GM19324 (cell line): ENCODE results near the gene P4HA1.
"Not testable (repeated sequence)": the region's sequence is repeated elsewhere in the genome, so short reads cannot be mapped to it uniquely, and the experiment has no call there.

Source experiments
- ATAC-seq: cut with Tn5 transposase; IDR thresholded peaks from one replicate; pipeline ENCODE4 v1.9.1; 2021; ENCODE audit warnings: mild to moderate bottlenecking, moderate library complexity; ENCODE audit not compliant: unreplicated experiment, low FRiP score

The P4HA1 gene

GRCh38 chr10:72984618-72985017 is 112.0 kb downstream of the P4HA1 start:
- not testable (repeated sequence) for ATAC-seq

GRCh38 chr10:72981882-72982529 is 114.7 kb downstream of the P4HA1 start:
- ATAC-seq, result no peak

GRCh38 chr10:72981028-72981881 is 115.4 kb downstream of the P4HA1 start:
- no peak for ATAC-seq

GRCh38 chr10:72980348-72980747 is 116.3 kb downstream of the P4HA1 start:
- ATAC-seq, result no peak

- no peak for ATAC-seq
These were observed 117.0 kb downstream of the P4HA1 start for GRCh38 chr10:72979709-72980108.

- no peak for ATAC-seq
These were observed 119.8 kb downstream of the P4HA1 start for GRCh38 chr10:72976886-72977285.
